T-helper 17 cell (primary cell): Measurements from ENCODE around the gene TMEM217. TPM values are rescaled to one million over a fixed set of nuclear protein-coding genes. Genes with fewer than 3 reads are reported as not detected.

Experiments used
- ATAC-seq: fragments of 150-1000 bp; cut with Tn5 transposase; 2 replicates; pipeline ENCODE4 v1.10.0; 2021; ENCODE audit warnings: mild to moderate bottlenecking, moderate library complexity
- DNase-seq, 3 donors: peaks; one replicate each; pipeline versions ENCODE4 v3.0.0 to v3.0.0-alpha.2; 2020 to 2021
- H3K9me3 ChIP-seq: one replicate; pipeline ENCODE4 v1.7.0; 2013; ENCODE audit warnings: low read length, mild to moderate bottlenecking; ENCODE audit not compliant: control insufficient read depth, poor library complexity, severe bottlenecking
- H3K27ac Mint-ChIP-seq: one replicate; pipeline ENCODE4 v1.8.0; 2022; ENCODE audit warnings: mild to moderate bottlenecking, moderate library complexity, mixed read lengths
- H3K27me3 Mint-ChIP-seq: one replicate; pipeline ENCODE4 v1.8.0; 2022; ENCODE audit warnings: mixed read lengths
- H3K36me3 Mint-ChIP-seq: one replicate; pipeline ENCODE4 v1.8.0; 2022; ENCODE audit warnings: low read depth, mixed read lengths
- H3K4me1 Mint-ChIP-seq: one replicate; pipeline ENCODE4 v1.8.0; 2022; ENCODE audit warnings: mild to moderate bottlenecking, mixed read lengths
- H3K4me3 Mint-ChIP-seq: one replicate; pipeline ENCODE4 v1.8.0; 2022; ENCODE audit warnings: mild to moderate bottlenecking, moderate library complexity, mixed read lengths
- total RNA-seq, 4 donors: library from RNA in 2 of 4; stranded (reverse) in 2 of 4; gene quantifications; one replicate each; pipeline ENCODE4 v1.2.3 and lab custom pipeline; 2022 to 2026

The TMEM217 gene
- total RNA-seq, 2 donors from 2014 or later = 0.37 to 2.0 TPM

DNA sequence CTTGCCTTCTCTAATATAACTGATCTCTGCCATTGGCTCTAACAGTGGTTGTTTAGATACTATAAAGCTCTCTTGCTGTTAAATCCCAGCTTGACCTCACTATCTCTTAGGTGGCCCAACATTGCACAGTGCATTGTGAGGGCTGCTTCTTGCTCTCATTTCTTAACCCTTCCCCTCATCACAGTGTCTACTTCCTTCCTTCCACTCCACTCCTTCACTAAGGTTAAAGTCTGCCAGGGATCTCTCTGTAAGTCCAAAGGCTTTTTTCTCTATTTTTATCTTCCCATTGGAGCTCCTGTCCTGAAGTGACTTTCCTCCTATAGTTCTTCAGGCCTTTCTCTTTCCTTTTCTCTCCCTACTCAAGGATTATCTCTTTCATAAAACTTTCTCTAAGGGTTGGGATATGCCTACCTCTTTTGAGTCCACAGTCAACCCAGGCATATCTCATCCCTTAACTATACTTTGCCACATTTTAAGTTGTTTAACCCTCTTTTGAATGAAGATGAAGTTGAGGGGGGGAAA is 4.4 kb downstream of the TMEM217 start:
- no peak overlapping the region for H3K4me3 Mint-ChIP-seq
- H3K36me3 Mint-ChIP-seq = peaks cover 2% of the 10 kb centered on the region
- no peak for ATAC-seq
- no peak for DNase-seq
- H3K27ac Mint-ChIP-seq = no peak overlapping the region
- peaks cover 39% of the 10 kb centered on the region for H3K27me3 Mint-ChIP-seq
- H3K4me1 Mint-ChIP-seq = peaks cover 11% of the 10 kb centered on the region
- no peaks in the 10 kb centered on the region for H3K9me3 ChIP-seq

DNA sequence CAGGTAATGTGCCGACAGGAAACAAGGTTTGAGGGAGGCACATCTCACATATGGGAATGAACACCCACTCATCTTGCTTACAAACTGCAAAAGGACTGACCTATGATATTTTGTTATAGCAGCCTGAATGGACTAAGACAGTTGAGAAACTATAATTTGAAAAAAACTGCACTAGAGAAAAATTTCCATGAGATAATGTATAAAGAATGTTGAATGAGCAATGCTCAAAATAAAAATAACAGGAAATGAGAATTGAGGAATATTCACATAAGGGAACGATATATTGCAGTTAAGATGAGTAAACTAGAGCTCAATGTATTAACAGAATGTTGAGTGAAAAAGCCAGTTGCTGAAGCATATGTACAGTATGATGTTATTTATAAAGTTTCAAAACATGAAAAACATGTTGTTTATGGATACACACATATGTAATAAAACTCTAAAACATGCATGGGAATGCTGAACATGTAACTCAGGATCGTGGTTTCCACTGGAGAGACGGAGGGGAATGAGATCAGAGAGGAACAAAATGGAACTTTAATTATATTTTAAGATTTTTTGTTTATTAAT is 6.6 kb downstream of the TMEM217 start:
- H3K27ac Mint-ChIP-seq = no peak overlapping the region
- H3K4me3 Mint-ChIP-seq = no peak overlapping the region
- ATAC-seq (no peak), DNase-seq (no peak)
- H3K27me3 Mint-ChIP-seq = peaks cover 54% of the 10 kb centered on the region
- H3K4me1 Mint-ChIP-seq = no peaks in the 10 kb centered on the region
- peaks cover 2% of the 10 kb centered on the region for H3K36me3 Mint-ChIP-seq
- no peaks in the 10 kb centered on the region for H3K9me3 ChIP-seq

DNA sequence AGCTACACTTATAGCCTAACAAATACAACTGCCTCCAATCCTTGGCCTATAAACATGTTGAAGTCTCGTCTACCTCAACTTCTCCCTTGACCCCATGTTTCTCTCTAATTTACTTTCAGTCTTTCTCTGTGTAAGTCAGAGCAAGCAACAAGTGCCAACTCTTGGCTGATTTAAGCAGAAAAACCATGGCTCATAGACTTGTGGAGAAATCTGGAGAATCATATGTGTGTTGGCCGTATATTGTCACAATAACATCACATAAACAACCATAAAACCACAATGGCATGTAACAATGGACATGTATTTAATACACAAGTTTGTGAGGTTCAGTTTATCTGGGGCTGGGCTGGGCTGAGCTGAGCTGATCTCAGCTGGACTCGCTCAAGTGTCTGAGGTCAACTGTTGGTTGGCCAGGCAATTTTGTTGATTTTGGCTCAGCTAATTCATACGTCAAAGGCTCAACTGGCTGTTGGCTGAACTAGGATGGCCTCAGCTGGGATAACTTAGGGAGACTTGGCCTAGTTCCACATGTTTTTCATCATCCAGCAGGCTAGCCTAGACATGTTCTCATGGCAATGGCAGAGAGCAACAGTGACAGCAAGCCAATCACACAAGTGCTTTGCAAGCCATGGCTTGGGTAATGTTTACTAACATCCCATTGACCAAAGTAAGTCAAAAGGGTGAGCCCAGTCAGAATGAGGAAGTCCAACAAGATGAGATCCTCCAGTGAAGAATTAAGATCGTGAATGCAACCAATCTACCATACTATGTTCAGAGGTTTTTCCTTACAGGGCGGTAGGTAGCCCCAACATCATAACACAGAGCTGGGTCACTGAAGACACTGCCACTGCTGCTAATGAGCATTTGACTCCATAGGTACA is 13.3 kb downstream of the TMEM217 start:
- Mint-ChIP-seq H3K4me3 (no peak overlapping the region), H3K4me1 (peaks cover 7% of the 10 kb centered on the region), H3K27ac (no peak overlapping the region), H3K27me3 (peaks cover 35% of the 10 kb centered on the region), H3K36me3 (no peaks in the 10 kb centered on the region)
- ATAC-seq (no peak), DNase-seq (no peak)
- no peaks in the 10 kb centered on the region for H3K9me3 ChIP-seq

DNA sequence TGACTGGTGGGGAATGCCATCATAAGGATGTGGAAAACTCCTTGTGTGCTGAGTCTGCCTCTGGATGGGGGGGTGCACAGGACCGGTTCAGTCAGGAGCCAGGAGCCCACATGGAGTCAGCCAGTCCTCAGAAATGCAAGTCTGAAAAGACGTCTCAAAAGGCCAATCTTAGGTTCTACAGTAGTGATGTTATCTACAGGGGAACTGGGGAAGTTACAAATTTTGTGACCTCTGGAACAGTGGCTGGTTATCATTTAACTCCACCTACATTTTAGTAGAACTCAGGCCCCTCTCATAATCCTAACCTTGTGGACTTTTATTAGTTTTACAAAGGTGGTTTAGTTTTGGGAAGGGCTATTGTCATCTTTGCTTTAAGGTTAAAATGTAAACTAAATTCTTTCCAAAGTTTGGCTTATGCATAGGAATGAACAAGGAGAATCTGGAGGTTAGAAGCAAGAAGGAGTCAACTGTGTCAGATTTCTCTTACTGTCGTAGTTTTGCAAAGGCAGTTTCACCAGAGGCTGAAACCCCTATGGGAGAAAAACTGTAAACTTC is 14.1 kb downstream of the TMEM217 start:
- no peak for DNase-seq
- Mint-ChIP-seq H3K36me3 (no peaks in the 10 kb centered on the region), H3K27ac (no peak overlapping the region), H3K4me1 (peaks cover 7% of the 10 kb centered on the region), H3K27me3 (peaks cover 28% of the 10 kb centered on the region), H3K4me3 (no peak overlapping the region)
- H3K9me3 ChIP-seq = no peaks in the 10 kb centered on the region
- ATAC-seq = no peak

DNA sequence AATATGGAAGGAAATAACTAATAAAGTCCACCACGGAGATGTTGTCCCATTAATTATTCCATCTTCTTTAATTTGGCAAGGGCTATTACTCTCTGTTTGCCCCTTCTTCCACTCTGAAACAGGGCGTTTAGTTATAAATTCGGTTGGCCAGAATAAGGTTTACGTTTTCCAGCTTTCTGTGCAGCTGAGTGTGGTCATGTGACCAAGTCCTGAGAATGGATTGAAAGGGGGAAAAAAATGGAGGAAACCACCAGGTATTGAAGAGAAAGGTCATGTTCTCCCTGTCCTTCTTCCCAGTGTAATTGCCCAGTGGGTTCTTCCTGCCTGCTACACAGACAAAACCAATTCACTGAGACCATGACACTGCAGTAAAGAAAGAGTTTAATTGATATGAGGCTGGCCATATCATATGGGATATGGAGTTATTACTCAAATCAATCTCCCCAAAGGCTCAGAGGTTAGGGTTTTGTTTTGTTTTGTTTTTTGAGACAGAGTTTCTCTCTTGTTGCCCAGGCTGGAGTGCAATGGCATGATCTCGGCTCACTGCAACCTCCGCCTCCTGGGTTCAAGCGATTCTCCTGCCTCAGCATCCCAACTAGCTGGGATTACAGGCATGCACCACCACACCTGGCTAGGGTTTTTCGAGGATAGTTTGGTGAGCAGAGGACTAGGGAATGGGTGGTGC is 14.7 kb downstream of the TMEM217 start:
- no peaks in the 10 kb centered on the region for H3K9me3 ChIP-seq
- no peak overlapping the region for H3K27ac Mint-ChIP-seq
- DNase-seq (no peak), ATAC-seq (no peak)
- peaks cover 22% of the 10 kb centered on the region for H3K27me3 Mint-ChIP-seq
- peaks cover 7% of the 10 kb centered on the region for H3K4me1 Mint-ChIP-seq
- H3K4me3 Mint-ChIP-seq = no peak overlapping the region
- H3K36me3 Mint-ChIP-seq = no peaks in the 10 kb centered on the region

DNA sequence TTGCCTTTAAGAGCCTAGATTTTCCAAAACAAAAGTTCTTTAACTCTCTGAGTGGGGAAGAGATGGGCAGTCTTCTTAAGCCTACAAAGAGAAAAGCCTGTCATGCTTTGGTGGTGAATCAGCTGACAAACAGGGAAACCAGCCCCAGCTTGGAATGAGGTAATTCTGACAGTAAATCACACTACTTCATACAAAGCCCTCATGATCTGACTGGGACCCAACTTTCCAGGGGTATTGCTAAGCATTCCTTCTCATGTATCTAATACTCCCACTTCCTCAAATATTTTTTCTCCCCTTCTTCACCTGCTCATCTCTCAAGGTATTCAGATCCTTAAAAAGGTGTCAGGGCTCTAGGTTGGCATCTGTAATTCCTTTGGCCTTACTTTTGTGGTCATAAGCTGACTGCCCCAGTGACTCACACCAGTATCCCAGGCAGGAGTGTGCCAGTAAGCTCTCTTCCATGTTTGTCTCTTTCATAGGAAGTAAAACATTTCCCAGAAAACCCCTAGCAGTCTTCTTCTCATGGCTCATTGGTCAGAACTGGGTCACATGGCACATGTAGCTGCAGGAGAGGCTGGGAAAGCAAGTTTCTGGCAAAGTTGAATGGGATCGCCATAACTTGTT is 15.4 kb downstream of the TMEM217 start:
- no peak for ATAC-seq
- no peak overlapping the region for H3K27ac Mint-ChIP-seq

DNA sequence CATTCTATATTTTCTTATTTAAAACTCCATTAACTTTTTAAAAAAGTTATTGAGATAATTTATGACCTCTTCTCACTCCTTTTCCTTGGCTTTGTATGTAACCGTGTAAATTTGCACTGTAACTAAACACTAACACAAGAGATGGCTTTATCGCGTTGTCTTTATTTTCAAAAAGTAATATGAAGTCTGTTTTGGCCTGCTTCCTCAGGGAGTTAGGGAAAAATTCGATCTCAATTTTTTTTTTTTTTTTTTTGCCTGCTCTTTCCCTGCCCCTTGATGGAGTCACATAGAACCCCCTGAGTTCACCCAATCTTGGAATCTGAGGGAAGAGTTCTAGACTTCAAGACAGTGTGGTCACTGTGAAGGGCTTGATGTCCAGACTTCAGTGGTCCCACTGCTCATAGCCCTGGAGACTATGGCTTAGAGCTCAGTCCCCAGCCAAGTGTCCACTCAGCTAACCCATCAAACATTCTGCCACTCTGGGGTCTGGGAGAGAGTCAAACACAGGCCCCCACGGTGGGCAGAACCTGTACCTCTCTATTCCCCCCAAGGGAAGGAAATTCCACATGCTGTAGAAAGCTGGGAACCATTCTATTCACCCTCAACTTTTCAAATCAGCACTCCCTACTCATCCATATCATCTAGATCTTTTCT is 16.0 kb downstream of the TMEM217 start:
- peaks cover 13% of the 10 kb centered on the region for H3K27me3 Mint-ChIP-seq
- no peak overlapping the region for H3K4me3 Mint-ChIP-seq
- no peak overlapping the region for H3K27ac Mint-ChIP-seq

More for the DNA sequence above, 15.4 kb downstream of the TMEM217 start:
- peaks cover 15% of the 10 kb centered on the region for H3K27me3 Mint-ChIP-seq
- peaks cover 7% of the 10 kb centered on the region for H3K4me1 Mint-ChIP-seq
- no peak overlapping the region for H3K4me3 Mint-ChIP-seq
- H3K36me3 Mint-ChIP-seq = no peaks in the 10 kb centered on the region
- no peak for DNase-seq
- H3K9me3 ChIP-seq = no peaks in the 10 kb centered on the region

DNA sequence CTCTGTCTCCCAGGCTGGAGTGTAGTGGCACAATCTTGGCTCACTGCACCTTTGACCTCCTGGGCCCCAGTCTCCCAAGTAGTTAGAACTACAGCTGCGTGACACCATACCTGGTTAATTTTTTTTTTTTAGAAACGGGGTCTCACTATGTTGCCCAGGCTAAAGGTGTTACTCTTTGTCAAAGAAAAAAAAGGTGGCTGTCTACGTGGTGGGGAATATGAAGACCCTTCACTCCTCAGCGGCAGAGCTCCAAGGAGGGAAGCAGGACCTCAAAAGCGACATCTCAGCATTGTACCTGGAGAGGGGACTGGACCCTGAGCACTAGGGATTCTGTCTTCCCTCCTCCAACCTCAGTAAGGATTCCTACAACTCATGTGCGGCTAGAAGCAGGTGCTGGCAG is 16.8 kb downstream of the TMEM217 start:
- Mint-ChIP-seq H3K27ac (no peak overlapping the region), H3K4me3 (no peak overlapping the region), H3K27me3 (peaks cover 8% of the 10 kb centered on the region), H3K36me3 (no peaks in the 10 kb centered on the region), H3K4me1 (peaks cover 7% of the 10 kb centered on the region)
- H3K9me3 ChIP-seq = no peaks in the 10 kb centered on the region
- ATAC-seq (no peak), DNase-seq (no peak)

More for the DNA sequence above, 16.0 kb downstream of the TMEM217 start:
- H3K9me3 ChIP-seq = no peaks in the 10 kb centered on the region
- no peak for ATAC-seq
- no peak for DNase-seq
- H3K4me1 Mint-ChIP-seq = peaks cover 7% of the 10 kb centered on the region
- H3K36me3 Mint-ChIP-seq = no peaks in the 10 kb centered on the region

DNA sequence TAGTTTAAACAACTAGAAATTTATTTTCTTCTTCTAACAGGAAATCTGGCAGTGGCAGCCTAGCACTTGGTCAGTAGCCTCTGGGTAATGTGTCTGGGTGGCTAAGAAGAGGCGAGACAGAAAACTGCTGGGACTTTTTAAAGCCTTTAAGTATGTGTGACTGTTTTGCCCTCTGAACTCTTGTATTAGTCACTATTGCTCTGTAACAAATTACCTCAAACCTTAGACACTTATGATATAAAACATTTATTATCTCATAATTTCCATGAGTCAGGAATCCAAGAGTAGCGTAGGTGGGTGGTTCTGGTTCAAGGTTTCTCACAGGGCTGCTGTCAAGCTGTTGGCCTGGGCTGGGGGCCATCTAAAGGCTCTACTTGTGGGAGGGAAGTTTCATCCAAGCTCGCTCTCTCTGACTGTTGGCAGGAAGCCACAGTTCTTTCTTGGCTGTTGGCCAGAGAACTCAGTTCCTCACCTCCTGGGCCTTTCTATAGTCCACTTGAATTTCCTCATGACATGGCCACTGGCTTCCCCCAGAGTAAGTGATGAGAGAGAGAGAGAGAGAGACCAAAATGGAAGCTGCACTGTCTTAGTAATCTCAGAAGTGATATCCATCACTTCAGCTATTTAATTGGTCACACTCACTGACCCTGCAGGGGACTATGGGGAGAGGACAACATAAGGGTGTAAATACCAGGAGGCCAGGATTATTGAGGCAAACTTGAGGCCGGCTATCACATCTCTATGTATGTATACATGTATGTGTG is 17.8 kb downstream of the TMEM217 start:
- H3K27ac Mint-ChIP-seq = peak overlapping the region; percentile 80
- H3K36me3 Mint-ChIP-seq = no peaks in the 10 kb centered on the region
- DNase-seq (peak in 1 of 3 donors; percentile 15), ATAC-seq (peak; percentile 62)
- H3K27me3 Mint-ChIP-seq = peaks cover 4% of the 10 kb centered on the region
- no peak overlapping the region for H3K4me3 Mint-ChIP-seq
- H3K9me3 ChIP-seq = no peaks in the 10 kb centered on the region
- H3K4me1 Mint-ChIP-seq = peaks cover 7% of the 10 kb centered on the region

DNA sequence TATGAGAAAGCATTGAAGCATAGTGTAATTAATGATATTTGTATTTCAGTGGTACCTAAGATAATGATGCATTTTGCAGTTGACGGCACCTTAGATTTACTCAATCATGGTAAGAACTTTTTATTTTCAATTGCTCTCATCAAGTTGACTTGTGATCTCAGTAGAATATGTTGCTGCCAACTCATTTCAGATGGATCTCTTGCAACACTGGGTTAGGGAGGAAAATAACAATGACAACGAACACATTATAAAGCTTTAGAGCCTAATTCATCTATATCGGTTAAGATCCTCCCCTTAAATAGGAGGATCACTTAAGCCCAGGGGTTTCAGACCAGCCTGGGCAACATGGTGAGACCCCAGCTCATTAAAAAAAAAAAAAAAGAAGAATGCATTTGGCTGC is 18.4 kb downstream of the TMEM217 start:
- no peak overlapping the region for H3K27ac Mint-ChIP-seq
- DNase-seq = no peak

DNA sequence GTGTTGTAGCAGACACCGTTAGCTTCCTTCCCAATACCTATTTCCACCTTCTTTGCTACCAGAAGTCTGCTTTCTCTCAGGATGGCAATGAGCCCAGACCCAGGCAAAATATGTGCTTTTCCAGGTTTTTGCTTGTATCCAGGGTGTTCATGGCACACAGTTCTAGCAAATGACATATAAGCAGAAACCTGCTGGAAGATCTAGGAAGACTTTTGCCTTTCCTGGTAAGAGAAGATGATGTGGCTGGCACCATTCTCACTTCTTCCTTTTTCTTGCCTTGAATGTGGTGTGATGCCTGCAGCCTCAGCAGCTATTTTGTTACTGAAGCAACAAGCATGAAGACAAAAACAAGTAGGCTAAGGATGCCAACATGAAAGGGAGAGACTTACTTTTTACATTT is 19.6 kb downstream of the TMEM217 start:
- H3K27me3 Mint-ChIP-seq = peaks cover 1% of the 10 kb centered on the region
- DNase-seq (no peak), ATAC-seq (no peak)
- H3K27ac Mint-ChIP-seq = no peak overlapping the region
- H3K36me3 Mint-ChIP-seq = no peaks in the 10 kb centered on the region
- H3K4me3 Mint-ChIP-seq = no peak overlapping the region
- peaks cover 7% of the 10 kb centered on the region for H3K4me1 Mint-ChIP-seq
- no peaks in the 10 kb centered on the region for H3K9me3 ChIP-seq

More for the DNA sequence above, 18.4 kb downstream of the TMEM217 start:
- ATAC-seq = no peak
- Mint-ChIP-seq H3K27me3 (no peaks in the 10 kb centered on the region), H3K4me3 (no peak overlapping the region), H3K4me1 (peaks cover 7% of the 10 kb centered on the region), H3K36me3 (no peaks in the 10 kb centered on the region)
- no peaks in the 10 kb centered on the region for H3K9me3 ChIP-seq

DNA sequence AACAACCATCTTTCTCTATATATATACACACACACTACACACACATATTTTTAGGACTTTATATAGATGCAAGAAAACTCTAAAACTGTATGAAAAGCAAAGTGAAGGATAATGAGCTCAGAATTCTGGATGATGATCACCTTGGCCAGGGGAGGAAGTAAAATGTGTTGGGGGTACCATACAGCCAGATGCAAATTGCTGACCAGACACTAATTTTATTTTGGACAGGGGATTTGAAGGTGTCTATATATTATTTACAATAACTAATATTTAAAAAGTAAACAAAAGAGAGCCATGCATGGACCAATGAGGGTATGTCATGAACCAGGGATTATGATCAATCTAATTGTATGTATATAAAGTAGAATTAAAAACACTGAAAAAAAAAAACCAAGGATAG is 20.2 kb downstream of the TMEM217 start:
- ATAC-seq = no peak
- H3K27ac Mint-ChIP-seq = no peak overlapping the region

More for the DNA sequence above, 20.2 kb downstream of the TMEM217 start:
- H3K9me3 ChIP-seq = no peaks in the 10 kb centered on the region
- Mint-ChIP-seq H3K27me3 (peaks cover 7% of the 10 kb centered on the region), H3K36me3 (no peaks in the 10 kb centered on the region), H3K4me1 (peaks cover 7% of the 10 kb centered on the region), H3K4me3 (no peak overlapping the region)
- no peak for DNase-seq
